NCI-H510A treated with DMSO at 0.1 percent for 48 hours (cell line): ENCODE measurements around the gene MCIDAS.

Experiments
- DNase-seq: peaks from one replicate; lab custom pipeline; 2025; lab: John Stamatoyannopoulos, UW

The MCIDAS gene

GRCh38 chr5:55222092-55222984 lies 4.8 kb downstream of the MCIDAS start:
- no peak for DNase-seq

- DNase-seq, result peak; percentile 32
Measured at GRCh38 chr5:55220433-55221185, 6.5 kb downstream of the MCIDAS start.

GRCh38 chr5:55219770-55220169 lies 7.3 kb downstream of the MCIDAS start:
- DNase-seq, result peak; percentile 27

- peak; percentile 84 for DNase-seq
Measured at GRCh38 chr5:55218967-55219366, 8.1 kb downstream of the MCIDAS start.

- peak; percentile 17 for DNase-seq
Measured at GRCh38 chr5:55211184-55211874, 15.8 kb downstream of the MCIDAS start.

GRCh38 chr5:55205001-55205400 lies 22.1 kb downstream of the MCIDAS start:
- no peak for DNase-seq

- DNase-seq, result no peak
Measured at GRCh38 chr5:55191165-55191564, 36.0 kb downstream of the MCIDAS start.

- peak; percentile 39 for DNase-seq
Measured at GRCh38 chr5:55188656-55189540, 38.2 kb downstream of the MCIDAS start.

- DNase-seq, result peak; percentile 33
Measured at GRCh38 chr5:55187370-55187769, 39.7 kb downstream of the MCIDAS start.

GRCh38 chr5:55180016-55180415 lies 47.1 kb downstream of the MCIDAS start:
- DNase-seq, result no peak

GRCh38 chr5:55177078-55177477 lies 50.0 kb downstream of the MCIDAS start:
- no peak for DNase-seq

GRCh38 chr5:55176176-55176818 lies 50.8 kb downstream of the MCIDAS start:
- peak; percentile 63 for DNase-seq

GRCh38 chr5:55175781-55176175 lies 51.3 kb downstream of the MCIDAS start:
- DNase-seq, result no peak

GRCh38 chr5:55173687-55174230 lies 53.4 kb downstream of the MCIDAS start:
- peak; percentile 18 for DNase-seq

- DNase-seq, result peak; percentile 48
Measured at GRCh38 chr5:55172937-55173686, 54.0 kb downstream of the MCIDAS start, which contains the start of gene CDC20B. Gene CDC20B, minus strand, starts transcription at chr5:55173177. Its CDS starts 177 bp downstream, at chr5:55173000.

GRCh38 chr5:55172051-55172899 lies 54.8 kb downstream of the MCIDAS start:
- peak; percentile 88 for DNase-seq

- no peak for DNase-seq
Measured at GRCh38 chr5:55171471-55171870, 55.6 kb downstream of the MCIDAS start.
